GM12872 (cell line): ENCODE data around the gene CDCA4.

Experiments
- TF ChIP-seq, protein P1 (sequence below): IDR thresholded peaks from 3 replicates; pipeline ENCODE4 v1.5.1; 2011; ENCODE audit warnings: low read depth, mild to moderate bottlenecking, low read length, moderate library complexity; ENCODE audit not compliant: insufficient read depth

CDCA4 gene

DNA sequence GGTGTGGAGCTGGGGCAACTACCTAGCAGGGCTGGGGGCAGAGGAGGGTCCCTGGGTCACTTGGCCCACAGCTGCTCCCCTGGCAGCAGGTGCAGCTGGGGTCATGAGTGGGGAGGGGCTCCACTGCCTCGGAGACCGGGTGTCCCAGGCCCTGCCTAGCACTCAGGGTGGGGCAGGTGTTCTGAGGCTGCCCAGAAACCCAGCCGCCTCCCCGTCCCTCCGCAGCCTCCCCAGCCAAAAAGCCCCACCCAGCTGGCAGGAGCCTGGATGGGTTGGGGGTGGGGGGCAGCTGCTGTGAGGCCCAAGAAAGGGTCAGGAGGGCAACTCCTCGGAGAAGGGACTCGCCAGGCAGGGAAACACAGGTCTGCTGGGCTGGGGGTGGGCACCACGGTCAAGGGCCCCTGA, 53.9 kb downstream of the CDCA4 start:
- TF ChIP-seq, protein P1, sequence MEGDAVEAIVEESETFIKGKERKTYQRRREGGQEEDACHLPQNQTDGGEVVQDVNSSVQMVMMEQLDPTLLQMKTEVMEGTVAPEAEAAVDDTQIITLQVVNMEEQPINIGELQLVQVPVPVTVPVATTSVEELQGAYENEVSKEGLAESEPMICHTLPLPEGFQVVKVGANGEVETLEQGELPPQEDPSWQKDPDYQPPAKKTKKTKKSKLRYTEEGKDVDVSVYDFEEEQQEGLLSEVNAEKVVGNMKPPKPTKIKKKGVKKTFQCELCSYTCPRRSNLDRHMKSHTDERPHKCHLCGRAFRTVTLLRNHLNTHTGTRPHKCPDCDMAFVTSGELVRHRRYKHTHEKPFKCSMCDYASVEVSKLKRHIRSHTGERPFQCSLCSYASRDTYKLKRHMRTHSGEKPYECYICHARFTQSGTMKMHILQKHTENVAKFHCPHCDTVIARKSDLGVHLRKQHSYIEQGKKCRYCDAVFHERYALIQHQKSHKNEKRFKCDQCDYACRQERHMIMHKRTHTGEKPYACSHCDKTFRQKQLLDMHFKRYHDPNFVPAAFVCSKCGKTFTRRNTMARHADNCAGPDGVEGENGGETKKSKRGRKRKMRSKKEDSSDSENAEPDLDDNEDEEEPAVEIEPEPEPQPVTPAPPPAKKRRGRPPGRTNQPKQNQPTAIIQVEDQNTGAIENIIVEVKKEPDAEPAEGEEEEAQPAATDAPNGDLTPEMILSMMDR: no peak

- TF ChIP-seq, protein P1: no peak
Measured at GRCh38 chr14:104966261-104966865, 54.5 kb downstream of the CDCA4 start.

GRCh38 chr14:104965561-104966231, 55.2 kb downstream of the CDCA4 start:
- TF ChIP-seq, protein P1: no peak

DNA sequence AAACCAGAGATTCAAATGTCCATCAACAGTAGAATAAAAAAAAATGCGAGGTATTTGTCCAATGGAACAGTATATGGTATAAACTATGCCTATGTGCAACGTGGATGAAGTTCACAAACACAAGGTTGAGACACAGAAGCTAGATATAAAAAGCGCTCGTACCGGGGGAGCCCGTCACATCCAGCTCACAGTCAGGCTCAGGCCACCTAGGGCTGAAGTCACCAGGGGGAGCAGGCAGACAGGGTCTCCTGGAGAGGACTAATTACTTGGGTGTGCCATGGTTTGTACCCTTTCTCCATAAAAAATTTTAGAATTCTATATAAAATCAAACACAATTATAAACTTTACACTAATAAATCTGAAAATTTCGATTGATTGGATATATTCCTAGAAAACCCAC, 56.3 kb downstream of the CDCA4 start:
- TF ChIP-seq, protein P1: no peak
